Fibroblast of peridontal ligament (primary cell): ENCODE results near the gene FITM2.
"Not testable (repeated sequence)": the region's sequence is repeated elsewhere in the genome, so short reads cannot be mapped to it uniquely, and the experiment has no call there.

Source experiments
- DNase-seq: peaks from one replicate; pipeline ENCODE4 v3.0.0-alpha.2; 2010; ENCODE audit errors: extremely low read depth

The FITM2 gene

DNA sequence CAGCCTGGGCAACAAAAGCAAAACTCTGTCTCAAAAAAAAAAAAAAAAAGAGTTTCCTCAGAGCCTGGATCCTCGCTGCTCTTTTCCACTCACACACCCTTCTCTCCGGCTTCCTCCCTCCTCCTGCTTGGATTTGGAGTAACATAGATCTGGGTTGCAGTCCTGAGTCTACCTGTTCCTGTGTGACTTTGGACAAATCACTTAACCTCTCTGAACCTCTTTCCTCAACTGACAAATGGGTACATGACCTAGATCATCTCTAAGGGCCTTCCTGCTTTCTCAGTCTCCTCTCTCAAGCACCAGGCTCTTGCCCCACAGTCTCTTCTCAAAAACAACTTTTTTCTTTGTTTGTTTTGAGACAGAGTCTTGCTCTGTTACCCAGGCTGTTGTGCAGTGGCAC, 20.2 kb upstream of the FITM2 start:
- no peak for DNase-seq

DNA sequence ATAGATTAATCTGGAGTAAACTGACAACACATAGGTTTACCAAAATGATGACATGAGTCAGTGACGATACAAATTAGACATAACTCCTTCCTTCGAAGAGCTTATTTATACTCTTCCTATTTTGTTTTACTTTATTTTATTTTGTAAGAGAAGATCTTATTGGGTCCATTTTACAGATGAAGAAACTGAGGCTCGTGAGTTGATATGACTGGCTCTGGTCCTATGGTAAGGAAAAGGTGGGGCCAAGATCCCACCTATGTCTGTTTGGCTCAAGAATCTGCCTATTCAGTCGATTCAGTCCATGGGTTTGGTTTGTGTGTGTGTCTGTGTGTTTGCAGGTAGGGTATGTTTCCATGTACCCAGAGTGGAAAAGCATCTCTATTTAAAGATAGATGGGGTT, 17.4 kb upstream of the FITM2 start:
- DNase-seq: no peak

DNA sequence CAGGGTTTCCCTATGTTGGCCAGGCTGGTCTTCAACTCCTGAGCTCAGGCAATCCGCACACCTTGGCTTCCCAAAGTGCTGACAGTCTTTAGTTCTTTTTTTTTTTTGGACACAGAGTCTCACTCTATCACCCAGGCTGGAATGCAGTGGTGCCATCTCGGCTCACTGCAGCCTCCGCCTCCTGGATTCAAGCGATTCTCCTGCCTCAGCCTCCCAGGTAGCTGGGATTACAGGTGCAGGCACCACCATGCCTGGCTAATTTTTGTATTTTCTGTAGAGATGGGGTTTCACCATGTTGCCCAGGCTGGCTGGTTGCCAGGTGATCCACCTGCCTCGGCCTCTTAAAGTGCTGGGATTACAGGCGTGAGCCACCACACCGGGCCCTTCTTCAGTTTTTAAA, 16.7 kb upstream of the FITM2 start:
- DNase-seq: not testable (repeated sequence)

DNA sequence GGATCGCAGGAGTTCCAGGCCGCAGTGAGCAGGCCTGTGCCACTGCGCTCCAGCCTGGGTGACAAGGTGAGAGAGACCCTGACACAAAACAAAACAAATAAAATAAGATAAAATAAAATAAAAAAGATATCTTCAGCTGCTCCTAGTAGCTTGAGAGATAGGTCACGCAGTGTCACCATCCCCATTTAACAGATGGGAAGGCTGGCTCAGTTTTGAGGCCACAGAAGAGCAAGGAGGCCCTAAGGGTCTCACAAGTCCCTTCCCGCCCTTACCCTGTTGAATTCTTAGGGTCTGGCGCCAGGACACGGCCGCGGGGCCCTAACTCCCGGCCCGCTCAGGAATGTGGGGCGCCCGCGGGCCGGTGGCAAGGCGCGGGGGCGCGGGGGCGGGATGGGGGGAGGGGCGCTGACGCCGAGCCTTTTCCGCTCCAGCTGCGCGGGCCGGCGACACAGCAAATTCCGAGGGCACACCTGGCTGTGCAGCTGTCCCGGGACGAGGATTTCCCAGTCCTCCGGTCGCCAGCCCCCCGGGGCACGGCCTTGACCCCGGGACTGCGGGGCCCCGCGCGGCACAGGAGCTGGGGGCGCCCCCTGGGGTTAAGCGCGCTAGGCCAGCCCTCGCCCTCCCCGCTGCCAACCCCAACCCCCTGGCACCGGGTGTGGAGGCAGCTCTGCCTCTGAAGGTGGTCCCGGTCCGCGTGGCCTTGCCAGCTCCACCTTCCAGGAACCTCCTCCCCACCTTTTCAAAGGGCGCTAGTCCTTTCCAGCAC, 15.6 kb upstream of the FITM2 start:
- no peak for DNase-seq

DNA sequence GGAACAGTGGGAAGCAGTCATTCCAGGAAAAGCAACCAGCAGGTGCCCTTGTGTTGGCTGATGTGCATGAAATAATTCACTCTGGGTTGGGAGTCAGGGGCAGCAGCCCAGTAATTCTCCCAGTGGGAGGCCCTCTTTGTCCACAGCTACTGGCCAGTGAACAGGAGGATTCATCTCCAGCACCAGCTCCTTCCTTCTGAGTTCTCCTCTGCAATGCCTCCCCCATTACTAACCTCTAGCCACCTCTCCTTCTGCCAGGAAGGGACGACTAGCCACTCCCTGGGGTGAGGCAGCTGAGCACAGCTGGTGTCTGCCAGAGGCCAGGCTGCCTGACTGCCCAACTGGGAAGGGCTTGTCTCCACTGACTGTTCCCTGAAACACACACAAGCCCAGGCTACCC, 13.3 kb upstream of the FITM2 start:
- DNase-seq: no peak

DNA sequence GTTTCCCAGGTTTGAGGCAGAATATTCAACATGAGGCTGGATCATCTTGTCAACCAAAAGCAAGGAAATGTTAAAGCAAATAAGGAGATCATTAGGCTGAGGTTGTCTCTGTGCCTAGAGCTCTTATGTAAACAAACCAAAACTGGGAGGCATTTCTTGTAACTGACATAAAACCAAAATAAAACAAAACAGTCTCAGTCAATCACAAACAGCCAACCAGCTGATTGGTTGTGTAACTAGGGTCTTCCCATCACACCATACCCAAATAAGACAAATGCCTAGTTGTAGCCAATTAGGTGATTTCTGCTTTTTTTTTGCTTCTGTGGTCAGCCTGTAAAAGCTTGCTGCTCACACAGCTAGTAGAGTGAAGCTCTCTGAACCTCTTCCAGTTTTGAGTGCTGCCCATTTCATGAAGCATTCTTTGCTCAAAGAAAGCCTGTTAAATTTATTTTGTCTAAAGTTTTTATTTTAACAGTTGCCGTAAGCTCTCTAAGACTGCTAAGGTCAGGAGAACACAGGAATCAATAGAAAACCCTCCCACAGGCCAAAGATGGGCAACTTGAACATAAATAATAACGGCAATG, 8.9 kb upstream of the FITM2 start:
- peak; percentile 46 for DNase-seq

DNA sequence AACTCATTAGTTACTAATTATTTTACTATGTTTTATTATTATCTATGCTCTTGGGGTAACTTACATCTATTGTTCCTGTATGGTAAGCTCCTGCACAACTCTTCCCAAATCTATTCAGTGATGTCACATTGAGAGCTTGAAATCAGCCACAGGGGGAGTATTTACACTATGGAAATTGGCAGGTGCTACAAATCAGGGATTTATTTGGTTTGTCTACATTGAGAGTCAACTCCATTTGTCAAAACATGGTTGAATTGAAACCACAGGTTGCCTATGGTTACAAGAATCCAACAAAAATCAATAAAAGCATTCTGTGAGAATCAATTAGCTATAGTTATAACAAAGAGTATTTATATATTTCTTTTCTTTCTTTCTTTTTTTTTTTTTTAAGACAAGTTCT, 3.9 kb upstream of the FITM2 start:
- no peak for DNase-seq

DNA sequence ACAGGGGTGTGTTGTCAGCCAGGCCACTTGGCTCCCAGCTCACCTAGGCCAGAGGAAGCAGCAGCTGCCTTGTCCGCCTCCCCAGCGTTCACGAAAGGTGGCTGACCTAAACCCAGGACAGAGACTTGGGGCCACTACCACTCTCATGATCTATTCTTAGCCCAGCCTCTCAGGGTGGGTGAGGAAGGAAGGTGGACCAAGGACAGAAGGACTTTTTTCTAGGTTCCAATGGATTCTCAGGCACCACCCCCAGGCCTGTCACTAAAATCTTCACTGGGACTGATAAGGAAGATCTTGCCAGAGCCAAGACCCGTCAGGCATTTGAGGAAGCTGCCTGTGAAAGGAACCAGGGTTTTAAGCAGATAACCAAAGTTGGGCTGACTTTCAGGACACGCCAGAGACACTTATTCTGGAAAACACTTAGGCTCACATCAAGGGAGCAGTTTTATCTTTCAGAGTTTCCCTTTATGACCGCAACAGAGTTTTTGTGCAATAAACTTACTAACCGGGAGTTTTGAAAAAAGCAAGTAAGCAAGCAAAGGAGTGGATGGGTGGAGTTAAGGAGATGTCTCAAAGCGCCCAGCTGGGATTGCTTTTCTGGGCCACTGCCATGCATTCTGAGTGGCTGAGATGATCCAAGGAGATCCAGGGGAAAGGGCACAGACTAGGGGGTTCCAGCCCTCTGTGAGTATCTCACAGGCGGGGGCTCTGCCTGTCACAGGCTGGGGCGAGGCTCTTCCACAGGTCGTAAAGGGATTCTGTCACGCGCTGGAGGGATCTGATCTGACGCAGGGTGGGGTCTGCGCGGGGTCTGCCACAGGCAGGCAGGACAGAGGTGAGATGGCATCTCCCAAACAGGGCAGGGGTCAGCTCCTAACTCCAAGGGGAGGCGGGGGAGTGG, 989 bp downstream of the FITM2 start:
- DNase-seq: peak; percentile 76

DNA sequence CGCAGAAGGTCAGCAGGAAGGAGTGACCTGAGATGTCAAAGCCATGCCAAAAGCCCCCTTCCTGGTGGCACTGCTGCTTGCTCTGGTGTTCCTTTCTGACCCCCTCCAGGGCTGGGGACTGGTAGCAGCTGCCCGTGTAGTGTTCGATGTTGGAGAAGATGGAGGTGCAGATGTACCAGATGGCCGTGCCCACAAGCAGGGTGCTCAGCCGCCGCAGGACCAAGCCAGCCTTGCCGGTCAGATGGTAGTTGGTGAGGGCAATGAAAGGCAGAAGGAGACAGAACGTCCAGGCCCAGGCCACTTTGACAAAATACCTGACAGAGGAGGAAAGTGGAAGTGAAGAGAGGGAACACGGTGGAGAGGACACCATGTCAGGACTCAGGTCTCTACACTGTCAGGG, 4.1 kb downstream of the FITM2 start:
- DNase-seq: no peak

DNA sequence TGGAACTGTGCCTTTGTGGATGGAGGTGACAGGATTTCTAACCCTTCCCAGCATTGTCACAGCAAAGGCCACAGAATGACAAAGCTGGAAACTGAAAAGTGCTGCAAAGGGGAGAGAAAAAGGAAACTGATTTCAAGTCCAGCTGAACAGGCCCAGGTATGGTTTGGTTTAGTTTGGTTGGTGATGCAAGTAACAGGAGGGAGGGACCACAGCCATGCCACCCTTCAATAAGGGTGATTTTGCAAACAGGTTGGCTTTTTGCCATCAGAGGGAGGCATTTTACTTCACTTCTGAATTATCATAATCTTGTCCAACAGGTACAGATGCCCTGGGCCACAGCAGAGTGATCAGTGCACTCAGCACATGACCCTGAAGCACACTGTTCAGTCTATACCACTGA, 6.6 kb downstream of the FITM2 start:
- no peak for DNase-seq

DNA sequence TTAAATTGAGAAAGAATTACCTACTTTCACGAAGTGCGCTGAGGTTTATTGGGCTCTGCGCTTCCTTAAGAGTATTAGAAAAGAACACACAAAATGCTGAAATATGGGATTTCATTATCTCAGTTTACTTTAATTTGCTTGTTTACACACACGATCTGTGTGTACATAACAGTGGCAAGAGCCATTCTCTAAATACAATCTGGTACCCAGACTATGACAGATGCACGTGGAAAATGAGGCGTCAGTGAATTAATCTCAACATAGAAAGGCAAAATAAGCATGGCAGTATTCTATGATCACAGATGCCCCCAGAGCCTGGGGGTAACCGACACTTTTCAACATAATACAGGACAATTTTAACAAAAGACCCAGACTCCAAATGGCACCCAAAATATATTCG, 8.3 kb downstream of the FITM2 start:
- DNase-seq: no peak

DNA sequence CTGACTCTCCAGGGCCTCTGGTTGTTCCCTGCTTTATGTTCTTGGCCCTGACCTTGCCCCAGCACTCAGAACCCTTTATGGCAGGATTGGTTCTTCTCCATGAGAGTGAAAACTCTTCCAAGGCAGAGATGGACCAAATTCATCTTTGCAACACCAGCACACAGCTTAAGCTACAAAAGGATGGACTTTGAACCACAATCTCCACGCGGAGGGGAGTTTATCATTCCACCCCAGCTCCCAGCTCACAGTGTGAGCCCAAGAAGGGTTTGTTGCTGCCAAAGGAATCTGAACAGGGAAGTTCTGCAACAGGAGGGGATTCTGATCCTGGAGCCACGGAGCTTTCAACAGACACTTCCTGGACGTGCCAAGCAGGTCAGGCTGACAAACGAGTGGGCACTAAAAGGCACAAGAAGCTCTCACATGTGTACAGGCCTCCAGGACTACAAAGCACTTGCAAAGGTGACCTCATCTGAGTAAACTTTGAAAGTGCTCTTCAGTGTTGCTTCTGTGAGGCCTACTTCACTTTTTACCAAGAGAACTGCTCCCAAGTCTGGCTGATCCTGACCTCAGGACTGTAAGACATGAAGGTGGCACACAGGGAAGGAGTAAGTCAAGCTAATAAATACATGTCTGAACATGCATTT, 8.9 kb downstream of the FITM2 start:
- no peak for DNase-seq

DNA sequence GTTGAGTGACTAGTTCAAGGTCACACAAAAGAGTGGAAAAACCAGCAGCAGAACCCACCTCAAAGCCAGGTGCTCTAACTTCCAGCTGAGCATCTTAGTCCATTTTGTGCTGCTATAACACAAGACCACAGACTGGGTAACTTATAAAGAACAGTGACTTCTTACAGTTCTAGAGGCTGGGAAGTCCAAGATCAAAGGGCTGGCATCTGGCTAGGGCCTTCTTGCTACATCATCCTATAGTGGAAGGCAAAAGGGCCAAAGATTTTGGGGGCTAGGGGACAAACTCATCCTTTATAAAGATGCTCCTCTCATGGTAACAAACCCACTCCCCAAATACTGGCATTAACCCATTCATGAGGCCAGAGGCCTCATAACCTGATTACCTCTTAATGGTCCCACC, 9.7 kb downstream of the FITM2 start:
- no peak for DNase-seq

DNA sequence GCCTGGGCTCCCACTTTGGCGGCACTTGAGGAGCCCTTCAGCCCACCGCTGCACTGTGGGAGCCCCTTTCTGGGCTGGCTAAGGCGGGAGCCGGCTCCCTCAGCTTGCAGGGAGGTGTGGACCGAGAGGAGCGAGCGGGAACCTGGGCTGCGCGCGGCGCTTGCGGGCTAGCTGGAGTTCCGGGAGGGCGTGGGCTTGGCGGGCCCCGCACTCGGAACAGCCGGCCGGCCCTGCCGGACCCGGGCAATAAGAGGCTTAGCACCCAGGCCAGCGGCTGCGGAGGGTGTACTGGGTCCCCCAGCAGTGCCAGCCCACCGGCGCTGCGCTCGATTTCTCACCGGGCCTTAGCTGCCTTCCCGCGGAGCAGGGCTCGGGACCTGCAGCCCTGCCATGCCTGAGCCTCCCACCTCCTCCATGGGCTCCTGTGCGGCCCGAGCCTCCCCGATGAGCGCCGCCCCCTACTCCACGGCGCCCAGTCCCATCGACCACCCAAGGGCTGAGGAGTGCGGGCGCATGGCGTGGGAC, 11.9 kb downstream of the FITM2 start:
- not testable (repeated sequence) for DNase-seq

DNA sequence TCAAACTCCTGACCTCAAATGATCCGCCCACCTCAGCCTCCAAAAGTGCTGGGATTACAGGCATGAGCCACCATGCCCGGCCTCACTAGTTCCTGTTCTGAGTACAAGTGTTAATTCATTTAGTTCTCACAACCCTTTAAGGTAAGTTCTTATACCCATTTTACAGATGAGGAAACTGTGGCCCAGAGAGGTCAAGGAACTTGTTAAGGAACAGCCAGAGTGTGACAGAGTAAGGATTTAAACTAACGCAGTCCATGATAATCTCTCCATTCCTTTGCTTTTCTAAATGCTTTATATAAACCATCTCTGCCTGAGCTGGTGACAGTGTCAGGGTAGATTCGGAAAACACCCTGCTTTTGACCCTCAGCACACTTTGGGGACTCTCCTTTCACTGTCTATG, 13.3 kb downstream of the FITM2 start:
- DNase-seq: no peak

DNA sequence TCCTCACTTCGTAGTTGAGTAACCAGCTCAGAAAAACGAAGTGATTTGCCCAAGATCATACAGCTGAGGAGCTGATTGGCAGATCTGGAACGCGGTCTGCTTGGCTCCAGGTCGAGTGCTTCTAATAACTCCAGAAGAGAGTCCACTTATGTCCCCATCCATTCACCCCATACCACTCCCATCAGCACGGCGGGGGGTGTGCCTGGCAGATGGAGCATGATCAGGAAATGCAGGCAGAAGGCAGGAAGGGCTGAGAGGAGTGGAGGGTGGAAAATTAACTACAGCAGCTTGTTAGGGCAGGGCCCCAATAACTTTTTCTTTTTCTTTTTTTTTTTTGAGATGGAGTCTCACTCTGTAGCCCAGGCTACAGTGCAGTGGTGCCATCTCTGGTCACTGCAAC, 15.0 kb downstream of the FITM2 start:
- no peak for DNase-seq

DNA sequence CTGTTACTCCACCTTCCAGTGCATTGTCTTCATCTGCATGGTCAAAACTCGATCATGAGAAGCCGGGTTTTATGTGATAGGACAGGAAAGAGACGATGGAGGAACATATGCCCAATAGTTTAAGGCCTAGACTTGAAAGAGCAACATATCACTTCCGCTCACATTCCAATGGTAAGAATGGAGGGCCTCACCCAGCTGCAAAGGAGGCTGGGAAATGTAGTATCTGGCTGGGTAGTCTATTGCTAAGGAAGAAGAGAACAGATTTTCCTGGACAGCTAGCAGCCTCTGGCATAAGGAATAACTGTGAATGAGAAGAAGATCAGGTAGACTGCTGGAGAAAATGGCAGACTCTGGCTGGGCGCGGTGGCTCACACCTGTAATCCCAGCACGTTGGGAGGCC, 19.2 kb downstream of the FITM2 start:
- no peak for DNase-seq

DNA sequence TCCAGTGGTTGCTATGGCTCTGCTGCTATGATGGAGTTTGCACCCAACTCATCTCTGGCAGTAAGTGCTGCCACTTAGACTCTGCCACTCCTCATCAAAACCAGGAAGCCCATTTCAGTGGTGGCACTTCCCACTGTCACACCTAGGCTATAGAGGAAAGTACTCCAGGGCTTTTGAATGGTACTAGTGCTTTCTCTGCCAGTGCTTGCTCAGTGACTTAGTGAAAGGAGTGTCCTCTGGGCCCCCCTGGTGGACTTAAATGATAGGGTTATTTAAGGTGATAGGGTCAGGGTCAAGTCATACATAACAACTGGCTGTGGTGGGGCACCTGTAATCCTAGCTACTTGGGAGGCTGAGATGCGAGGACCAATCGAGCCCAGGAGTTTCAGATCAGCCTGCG, 22.8 kb downstream of the FITM2 start:
- DNase-seq: no peak

DNA sequence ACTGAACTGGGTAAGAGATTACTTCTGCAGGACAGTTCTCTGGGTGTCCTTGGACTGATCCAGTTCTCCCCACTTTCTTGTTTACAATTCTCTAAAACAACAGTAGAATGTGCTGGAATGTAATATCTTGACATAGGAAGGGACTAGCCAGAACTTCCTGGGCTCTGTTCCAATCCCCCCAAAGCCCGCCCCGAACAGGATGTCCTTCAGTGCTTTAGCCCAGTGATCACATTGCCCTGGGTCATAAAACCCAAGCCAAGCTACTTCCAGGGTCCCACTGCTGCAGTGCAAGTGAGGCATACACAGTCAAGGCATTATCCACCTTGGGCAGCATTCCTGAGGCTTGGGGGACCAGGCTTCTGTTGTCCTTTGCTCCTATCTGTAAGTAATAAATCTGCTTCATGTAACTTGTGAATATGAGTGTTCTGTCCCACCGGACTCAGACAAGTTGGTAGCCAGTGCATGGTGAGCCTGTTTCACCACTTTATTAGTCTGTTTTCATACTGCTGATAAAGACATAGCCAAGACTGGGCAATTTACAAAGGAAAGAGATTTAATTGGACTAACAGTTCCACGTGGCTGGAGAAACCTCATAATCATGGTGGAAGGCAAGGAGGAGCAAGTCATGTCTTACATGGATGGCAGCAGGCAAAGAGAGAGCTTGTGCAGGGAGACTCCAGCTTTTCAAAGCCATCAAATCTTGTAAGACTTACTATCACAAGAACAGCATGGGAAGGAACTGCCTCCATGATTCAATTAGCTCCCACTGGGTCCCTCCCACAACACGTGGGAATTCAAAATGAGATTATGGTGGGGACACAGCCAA, 23.5 kb downstream of the FITM2 start:
- no peak for DNase-seq

DNA sequence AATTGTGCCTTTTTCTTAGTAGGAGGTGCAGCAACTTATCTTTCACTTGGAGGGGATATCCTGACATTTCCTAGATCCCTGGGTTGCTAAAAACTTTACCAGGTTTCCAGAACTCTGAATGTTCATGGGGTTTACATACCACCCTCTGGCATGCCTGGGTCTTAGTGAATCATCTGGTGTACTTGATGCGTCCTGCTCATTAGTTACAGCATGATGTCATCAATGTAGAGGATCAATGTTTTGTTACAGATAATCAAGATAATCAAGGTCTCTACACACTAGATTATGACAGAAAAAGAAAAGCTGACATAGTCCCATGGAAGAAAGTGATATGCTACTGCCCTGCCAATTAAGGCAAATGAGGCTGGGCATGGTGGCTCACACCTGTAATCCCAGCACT, 27.0 kb downstream of the FITM2 start:
- DNase-seq: no peak

DNA sequence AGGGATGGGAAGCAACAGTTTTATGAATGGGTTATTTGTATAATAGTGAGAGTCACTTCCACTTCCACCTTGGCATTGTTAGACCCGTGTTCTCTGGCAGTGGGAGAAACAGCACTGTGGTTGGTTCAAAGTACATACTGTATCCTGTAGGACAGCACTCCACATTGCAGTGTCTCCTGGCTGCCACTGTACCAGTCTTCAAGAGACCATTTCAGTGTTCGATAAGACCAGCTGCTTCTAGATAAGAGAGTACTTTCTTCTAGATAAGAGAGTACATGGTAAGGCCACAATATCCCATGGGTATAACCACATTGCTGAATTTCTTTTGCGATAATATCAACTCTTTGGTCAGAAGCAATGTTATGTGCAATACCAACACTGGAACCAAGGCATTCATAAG, 28.8 kb downstream of the FITM2 start:
- no peak for DNase-seq
